ENCODE results near the gene SFXN3. TPM values are rescaled to one million over a fixed set of nuclear protein-coding genes. Genes with fewer than 3 reads are reported as not detected.

The SFXN3 gene
- total and polyA plus RNA-seq, 2 of the 13 experiments (the other 11 are each of a cell fraction or from before 2014, with no cell fraction given): 16.8 to 71.5 TPM

DNA sequence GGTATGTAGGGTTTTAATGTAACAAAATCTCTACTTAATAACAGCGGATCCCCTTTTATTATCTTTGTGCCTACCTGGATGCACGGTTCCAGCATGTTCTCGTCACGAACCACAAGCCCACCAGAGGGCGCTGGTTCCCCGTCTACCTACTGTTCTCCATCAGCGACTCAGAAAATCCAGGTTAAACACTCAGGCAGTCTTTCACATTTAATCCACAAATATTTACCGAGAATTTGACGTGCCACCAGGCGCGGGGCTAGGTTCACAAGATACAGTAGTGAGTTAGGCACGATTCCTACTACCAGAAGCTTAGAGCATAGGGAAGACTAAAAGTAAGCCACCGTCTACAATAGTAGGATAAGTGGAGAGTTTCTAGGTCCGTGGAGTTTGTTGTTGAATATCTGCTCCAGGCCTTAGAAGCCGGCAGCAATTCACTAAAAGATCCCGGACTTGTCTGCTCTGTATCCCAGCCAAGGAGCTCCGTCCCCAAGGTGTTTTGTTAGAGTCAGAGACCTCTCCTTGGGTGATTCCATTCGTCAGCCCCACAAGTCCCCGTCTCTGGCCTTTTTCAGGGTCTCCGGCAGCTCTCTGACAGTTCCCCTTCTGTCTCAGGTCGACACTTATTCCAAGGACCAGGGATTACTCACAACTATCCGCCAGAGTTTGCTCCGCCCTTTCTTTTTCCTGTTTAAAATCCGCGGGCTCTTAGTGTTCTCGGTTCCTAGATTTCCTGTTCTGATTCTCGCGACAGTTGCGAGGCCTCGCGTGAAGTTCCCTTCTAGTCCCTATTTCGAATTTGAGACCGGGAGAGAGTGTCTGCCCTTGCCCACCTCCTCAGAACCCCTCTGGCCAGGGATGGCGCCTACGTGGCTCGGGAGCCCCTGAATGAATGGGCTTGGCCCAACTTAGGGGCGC lies 29.3 kb downstream of the SFXN3 start (continued):
- TF ChIP-seq, protein P1, sequence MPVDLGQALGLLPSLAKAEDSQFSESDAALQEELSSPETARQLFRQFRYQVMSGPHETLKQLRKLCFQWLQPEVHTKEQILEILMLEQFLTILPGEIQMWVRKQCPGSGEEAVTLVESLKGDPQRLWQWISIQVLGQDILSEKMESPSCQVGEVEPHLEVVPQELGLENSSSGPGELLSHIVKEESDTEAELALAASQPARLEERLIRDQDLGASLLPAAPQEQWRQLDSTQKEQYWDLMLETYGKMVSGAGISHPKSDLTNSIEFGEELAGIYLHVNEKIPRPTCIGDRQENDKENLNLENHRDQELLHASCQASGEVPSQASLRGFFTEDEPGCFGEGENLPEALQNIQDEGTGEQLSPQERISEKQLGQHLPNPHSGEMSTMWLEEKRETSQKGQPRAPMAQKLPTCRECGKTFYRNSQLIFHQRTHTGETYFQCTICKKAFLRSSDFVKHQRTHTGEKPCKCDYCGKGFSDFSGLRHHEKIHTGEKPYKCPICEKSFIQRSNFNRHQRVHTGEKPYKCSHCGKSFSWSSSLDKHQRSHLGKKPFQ (CRISPR knock-in tag; IDR thresholded peaks at IDR 0.05; ENCODE audit: insufficient replicate concordance): no peak
- no peak for TF ChIP-seq IRX3 (CRISPR knock-in tag; IDR thresholded peaks at IDR 0.05; ENCODE audit: borderline replicate concordance, low read depth)
- TF ChIP-seq, protein P2, sequence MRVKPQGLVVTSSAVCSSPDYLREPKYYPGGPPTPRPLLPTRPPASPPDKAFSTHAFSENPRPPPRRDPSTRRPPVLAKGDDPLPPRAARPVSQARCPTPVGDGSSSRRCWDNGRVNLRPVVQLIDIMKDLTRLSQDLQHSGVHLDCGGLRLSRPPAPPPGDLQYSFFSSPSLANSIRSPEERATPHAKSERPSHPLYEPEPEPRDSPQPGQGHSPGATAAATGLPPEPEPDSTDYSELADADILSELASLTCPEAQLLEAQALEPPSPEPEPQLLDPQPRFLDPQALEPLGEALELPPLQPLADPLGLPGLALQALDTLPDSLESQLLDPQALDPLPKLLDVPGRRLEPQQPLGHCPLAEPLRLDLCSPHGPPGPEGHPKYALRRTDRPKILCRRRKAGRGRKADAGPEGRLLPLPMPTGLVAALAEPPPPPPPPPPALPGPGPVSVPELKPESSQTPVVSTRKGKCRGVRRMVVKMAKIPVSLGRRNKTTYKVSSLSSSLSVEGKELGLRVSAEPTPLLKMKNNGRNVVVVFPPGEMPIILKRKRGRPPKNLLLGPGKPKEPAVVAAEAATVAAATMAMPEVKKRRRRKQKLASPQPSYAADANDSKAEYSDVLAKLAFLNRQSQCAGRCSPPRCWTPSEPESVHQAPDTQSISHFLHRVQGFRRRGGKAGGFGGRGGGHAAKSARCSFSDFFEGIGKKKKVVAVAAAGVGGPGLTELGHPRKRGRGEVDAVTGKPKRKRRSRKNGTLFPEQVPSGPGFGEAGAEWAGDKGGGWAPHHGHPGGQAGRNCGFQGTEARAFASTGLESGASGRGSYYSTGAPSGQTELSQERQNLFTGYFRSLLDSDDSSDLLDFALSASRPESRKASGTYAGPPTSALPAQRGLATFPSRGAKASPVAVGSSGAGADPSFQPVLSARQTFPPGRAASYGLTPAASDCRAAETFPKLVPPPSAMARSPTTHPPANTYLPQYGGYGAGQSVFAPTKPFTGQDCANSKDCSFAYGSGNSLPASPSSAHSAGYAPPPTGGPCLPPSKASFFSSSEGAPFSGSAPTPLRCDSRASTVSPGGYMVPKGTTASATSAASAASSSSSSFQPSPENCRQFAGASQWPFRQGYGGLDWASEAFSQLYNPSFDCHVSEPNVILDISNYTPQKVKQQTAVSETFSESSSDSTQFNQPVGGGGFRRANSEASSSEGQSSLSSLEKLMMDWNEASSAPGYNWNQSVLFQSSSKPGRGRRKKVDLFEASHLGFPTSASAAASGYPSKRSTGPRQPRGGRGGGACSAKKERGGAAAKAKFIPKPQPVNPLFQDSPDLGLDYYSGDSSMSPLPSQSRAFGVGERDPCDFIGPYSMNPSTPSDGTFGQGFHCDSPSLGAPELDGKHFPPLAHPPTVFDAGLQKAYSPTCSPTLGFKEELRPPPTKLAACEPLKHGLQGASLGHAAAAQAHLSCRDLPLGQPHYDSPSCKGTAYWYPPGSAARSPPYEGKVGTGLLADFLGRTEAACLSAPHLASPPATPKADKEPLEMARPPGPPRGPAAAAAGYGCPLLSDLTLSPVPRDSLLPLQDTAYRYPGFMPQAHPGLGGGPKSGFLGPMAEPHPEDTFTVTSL (CRISPR knock-in tag; IDR thresholded peaks at IDR 0.05; ENCODE audit: borderline replicate concordance): no peak
- TF ChIP-seq ETV6 (CRISPR knock-in tag; conservative IDR thresholded peaks at IDR 0.05): no peak
- TF ChIP-seq ZSCAN22 (CRISPR knock-in tag; IDR thresholded peaks at IDR 0.05): no peak
- TF ChIP-seq RORA (CRISPR knock-in tag; IDR thresholded peaks at IDR 0.05): no peak
- TF ChIP-seq, protein P3, sequence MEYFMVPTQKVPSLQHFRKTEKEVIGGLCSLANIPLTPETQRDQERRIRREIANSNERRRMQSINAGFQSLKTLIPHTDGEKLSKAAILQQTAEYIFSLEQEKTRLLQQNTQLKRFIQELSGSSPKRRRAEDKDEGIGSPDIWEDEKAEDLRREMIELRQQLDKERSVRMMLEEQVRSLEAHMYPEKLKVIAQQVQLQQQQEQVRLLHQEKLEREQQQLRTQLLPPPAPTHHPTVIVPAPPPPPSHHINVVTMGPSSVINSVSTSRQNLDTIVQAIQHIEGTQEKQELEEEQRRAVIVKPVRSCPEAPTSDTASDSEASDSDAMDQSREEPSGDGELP (IDR thresholded peaks at IDR 0.05; ENCODE audit: borderline replicate concordance, low read depth): no peak
- TF ChIP-seq ZNF567 (CRISPR knock-in tag; IDR thresholded peaks at IDR 0.05; ENCODE audit: borderline replicate concordance): no peak
- no peak for TF ChIP-seq TCF7L2 (IDR thresholded peaks at IDR 0.05; ENCODE audit: low read depth, low read length)
- TF ChIP-seq, protein P4, sequence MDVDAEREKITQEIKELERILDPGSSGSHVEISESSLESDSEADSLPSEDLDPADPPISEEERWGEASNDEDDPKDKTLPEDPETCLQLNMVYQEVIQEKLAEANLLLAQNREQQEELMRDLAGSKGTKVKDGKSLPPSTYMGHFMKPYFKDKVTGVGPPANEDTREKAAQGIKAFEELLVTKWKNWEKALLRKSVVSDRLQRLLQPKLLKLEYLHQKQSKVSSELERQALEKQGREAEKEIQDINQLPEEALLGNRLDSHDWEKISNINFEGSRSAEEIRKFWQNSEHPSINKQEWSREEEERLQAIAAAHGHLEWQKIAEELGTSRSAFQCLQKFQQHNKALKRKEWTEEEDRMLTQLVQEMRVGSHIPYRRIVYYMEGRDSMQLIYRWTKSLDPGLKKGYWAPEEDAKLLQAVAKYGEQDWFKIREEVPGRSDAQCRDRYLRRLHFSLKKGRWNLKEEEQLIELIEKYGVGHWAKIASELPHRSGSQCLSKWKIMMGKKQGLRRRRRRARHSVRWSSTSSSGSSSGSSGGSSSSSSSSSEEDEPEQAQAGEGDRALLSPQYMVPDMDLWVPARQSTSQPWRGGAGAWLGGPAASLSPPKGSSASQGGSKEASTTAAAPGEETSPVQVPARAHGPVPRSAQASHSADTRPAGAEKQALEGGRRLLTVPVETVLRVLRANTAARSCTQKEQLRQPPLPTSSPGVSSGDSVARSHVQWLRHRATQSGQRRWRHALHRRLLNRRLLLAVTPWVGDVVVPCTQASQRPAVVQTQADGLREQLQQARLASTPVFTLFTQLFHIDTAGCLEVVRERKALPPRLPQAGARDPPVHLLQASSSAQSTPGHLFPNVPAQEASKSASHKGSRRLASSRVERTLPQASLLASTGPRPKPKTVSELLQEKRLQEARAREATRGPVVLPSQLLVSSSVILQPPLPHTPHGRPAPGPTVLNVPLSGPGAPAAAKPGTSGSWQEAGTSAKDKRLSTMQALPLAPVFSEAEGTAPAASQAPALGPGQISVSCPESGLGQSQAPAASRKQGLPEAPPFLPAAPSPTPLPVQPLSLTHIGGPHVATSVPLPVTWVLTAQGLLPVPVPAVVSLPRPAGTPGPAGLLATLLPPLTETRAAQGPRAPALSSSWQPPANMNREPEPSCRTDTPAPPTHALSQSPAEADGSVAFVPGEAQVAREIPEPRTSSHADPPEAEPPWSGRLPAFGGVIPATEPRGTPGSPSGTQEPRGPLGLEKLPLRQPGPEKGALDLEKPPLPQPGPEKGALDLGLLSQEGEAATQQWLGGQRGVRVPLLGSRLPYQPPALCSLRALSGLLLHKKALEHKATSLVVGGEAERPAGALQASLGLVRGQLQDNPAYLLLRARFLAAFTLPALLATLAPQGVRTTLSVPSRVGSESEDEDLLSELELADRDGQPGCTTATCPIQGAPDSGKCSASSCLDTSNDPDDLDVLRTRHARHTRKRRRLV (CRISPR knock-in tag; IDR thresholded peaks at IDR 0.05): no peak
- TF ChIP-seq, protein P5, sequence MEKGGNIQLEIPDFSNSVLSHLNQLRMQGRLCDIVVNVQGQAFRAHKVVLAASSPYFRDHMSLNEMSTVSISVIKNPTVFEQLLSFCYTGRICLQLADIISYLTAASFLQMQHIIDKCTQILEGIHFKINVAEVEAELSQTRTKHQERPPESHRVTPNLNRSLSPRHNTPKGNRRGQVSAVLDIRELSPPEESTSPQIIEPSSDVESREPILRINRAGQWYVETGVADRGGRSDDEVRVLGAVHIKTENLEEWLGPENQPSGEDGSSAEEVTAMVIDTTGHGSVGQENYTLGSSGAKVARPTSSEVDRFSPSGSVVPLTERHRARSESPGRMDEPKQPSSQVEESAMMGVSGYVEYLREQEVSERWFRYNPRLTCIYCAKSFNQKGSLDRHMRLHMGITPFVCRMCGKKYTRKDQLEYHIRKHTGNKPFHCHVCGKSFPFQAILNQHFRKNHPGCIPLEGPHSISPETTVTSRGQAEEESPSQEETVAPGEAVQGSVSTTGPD (CRISPR knock-in tag; IDR thresholded peaks at IDR 0.05): no peak
- TF ChIP-seq NFE2 (CRISPR knock-in tag; IDR thresholded peaks at IDR 0.05): no peak
